ENCODE measurements around the gene AP2A1.
A peak's percentile ranks its signal among the peaks of the same experiment; 100 is the strongest.

The AP2A1 gene

DNA sequence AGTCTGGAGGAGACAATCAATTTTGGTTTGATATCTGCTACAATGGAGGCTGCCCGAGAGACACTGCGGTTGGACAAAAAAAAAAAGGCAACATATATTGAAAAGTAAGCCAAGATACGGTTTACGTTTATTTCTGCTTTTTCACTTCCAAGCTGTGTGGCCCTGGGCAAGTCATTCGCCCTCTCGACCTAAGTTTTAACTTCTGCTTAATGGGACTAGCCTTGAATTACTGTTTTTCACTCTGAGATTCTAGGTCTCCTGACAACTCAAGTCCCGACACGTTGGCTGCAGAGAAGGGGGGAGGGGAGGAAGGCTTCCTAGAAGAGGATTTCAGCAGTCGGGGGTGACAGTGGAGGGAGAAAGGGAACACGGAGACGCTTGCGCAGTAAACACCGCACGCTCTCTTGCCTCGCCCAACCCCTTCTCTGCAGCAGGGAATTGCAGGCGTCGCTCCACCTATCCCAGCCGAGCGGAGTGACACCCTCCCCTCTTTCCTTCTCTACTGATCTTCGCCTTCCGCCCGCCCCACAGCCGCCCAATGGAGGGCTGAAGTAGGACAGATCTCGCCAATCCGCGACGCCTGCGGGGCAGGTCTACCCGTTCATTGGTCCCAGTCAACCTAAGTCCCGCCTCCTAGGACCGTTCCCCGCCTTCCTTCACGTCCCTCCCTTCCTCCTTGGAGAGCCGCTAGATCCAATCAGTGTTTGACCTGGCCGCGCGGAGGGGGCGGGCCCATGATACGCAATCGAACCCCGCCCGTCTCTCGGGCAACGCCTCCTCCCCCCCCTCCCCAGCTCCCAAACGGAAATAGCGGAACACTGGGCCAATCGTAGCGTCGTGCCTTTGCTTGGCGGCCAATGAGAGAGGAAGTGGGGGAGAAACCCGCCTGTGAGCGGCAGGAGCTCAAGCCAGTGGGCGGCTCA, 533 bp upstream of the AP2A1 start:
- peak; percentile 97 to 100 (median 100) for DNase-seq

DNA sequence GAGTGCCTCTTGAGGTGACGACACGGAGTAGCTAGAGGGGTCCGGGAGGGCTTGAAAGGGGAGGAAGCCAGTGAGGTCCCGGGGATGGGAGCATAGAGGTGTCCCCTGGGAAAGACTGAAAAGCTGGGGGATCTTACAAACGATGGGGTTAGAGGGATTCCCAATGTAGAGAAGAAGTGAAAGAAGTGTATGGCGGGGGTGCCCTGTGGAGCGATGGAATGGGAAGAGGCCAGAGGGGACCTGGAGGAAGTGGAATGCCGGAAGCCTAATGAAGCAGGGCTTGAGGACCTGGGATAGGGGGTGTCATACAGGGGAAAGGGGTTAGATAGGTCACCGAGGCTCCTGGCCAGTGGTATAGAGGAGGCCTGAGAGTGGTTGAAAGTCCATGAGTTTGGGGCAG, 580 bp downstream of the AP2A1 start:
- DNase-seq, result no peak

DNA sequence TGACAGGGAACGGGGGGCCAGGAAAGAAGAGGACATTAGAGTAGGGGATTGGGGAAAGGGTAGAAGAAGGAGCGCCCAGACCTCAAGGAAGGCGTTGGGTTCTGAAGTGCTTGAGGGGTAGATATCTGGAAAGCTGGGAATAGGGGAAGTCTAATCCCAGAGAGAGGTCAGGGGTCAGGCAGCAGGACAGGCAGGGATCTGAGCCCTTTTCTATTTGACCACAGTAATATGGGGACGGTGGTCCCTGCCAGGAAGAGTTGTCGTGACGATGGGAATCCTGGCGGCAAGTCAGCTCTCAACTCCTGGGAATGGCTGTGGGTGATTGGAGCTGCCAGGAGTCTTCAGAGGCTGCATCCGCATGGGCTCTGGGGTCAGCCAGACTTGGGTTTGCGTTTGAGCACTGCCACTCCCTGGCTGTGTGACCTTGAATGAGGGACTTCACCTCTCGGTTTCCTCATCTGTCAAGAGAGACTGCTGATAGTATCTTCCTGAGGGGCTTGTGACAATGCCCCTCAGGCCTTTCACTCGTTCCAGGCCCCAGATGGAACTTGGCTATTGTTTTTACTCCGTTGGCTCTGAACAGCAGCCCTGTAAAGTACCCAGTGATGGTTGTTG, 1.3 kb downstream of the AP2A1 start:
- no peak for DNase-seq

DNA sequence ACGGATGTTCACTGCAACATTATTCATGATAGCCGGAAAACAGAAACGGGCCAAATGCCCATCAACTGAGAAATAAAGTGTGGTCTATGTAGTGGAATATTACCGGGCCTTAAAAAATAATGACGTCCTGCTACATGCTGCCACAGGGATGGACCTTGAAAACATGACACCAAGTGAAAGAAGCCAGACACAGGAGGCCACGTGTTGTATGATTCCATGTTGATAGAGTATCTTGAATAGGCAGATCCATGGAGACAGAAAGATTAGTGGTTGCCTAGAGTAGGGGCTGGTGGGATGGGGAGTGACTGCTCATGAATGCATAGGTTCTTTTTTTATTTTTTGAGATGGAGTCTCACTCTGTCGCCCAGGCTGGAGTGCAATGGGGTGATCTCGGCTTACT, 3.7 kb downstream of the AP2A1 start:
- no peak for DNase-seq

DNA sequence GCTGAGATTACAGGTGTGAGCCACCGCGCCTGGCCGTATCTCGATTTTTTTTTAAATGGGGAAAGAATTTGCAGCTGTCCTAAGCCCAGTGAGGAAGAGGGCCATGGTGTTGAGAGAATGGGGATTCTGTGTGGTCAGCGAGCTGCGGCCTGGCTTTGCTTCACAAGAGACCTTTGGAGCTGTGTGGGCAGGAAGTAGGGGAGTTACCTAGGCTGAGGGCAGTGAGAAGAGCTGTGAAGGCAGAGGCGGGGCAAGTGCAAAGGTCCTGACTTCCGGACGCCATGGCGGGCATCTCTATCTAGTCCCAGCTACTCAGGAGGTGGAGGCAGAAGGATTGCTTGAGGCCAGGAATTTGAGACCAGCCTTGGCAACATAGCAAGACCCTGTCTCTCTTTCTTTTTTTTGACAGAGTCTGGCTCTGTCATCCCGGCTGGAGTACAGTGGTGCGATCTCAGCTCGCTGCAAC, 4.9 kb downstream of the AP2A1 start:
- DNase-seq, result no peak

DNA sequence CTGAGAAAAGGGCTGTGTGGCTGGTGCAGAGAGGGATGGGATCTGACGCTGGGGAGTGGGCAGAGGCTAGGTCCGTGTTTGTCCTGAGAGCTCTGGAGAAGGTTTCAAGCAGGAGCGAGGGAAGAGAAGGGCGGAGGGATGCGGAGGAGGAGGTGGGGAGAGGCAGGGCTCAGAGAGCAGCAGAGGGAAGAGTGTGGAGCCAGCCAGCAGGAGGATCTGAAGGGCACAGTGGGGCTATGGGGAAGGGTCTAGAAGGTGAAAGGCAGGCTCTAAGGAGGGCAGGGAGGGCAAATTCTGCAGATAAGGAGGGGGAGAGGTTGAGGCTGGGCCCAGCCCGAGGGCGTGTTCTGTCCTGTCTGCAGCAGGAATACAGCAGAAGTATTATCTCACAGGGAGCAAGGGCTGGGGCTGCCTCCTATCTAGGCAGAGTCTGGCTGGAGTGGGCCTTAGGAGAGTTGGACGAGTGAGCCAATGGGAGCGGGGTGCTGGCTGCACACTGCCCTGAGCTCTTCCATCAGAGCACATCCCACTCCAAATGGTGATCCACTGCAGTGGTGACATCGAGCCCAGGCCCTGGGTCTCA, 6.1 kb downstream of the AP2A1 start:
- DNase-seq, result no peak

DNA sequence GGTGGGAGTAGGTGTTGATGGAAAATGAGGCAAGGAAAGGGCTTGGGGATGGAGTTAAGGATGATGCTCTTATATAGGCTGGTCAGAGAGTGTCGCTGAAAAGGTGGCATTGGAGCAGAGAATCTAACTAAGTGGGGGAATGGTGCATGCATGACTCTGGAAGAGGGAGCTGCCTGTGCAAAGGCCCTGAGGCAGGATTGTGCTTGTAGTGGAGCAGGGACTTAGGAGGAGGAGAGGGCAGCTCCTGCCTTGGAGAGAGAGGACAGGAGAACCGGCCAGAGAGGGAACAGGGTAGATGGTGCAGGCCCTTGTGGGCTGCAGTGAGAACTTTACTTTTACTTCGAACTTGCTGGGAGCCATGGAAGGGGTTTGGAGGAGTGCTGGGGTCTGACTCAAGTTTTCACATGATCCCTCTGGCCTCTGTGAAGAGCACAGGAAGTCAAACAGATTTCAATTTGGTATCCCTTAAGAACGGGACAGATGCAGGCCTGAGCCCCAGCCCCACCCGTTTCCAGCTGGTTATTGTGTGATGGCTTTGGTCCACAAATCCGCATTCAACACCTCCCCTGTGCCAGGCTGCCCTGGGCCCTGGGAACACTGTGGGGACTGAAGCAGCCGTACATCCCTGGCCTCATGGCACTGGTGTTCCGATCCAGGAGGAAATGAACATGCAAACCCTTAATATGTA, 7.0 kb downstream of the AP2A1 start:
- DNase-seq, result no peak

DNA sequence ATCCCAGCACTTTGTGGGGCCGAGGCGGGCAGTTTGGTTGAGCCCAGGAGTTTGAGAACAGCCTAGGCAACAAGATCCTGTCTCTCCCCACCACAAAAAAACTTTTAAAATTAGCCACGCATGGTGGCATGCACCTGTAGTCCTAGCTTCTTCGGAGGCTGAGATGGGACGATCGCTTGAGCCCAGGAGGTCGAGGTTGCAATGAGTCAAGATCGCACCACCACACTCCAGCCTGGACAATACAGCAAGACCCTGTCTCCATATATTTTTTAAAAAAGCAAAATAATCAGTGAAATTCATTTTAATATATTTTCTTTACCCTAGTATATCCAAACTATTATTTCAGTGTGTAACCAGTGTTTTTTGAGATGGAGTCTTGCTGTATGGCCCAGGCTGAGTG, 8.2 kb downstream of the AP2A1 start:
- no peak for DNase-seq

DNA sequence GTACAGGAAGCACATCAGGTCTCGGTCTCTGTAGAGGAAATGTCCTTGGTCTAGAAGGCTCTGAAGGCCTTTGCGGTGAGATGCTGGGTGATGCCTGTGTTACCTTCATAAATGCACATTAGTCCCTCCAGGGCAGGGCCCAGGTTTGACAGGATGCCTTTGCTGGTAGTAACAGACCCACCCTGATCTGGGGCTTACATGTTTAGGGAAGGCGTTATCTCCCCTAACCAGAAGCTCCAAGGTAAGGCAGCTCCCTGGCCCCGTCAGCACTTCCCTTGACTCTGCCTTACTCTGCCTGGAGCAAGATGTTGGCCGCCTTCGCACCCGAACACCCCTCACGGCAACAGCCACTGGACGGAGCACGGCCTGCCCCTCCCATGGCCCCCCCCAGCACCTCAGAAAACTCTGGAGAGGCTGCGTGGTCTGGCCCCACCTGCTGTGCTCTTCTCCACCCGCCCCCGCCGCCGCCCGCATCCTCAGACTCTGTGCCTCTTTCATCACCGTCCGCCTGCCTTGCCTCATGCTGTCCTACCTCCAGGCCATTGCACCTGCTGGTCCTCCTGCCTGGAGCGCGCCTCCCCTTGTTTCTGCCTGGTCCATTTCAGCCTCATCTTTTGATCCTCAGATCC, 9.1 kb downstream of the AP2A1 start:
- DNase-seq, result no peak

DNA sequence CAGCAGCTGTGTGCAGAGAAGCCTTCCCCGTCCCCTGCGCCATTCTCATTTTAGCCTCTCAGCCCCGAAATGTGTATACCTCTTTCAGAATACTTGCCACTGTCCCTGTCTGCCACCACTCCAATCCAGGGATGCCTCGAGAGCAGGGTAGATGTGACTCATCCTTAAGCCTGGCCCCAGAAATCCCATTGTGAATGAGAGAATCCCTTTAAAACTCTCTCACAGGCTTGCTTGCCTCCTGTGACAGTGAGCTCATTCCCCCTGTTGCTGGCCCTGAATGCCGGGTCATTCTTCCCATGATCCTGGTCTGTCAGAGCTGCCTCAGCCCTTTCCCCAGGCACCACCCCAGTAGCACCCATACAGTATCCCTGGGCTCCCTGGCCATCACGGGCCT, 9.6 kb downstream of the AP2A1 start:
- DNase-seq, result no peak

DNA sequence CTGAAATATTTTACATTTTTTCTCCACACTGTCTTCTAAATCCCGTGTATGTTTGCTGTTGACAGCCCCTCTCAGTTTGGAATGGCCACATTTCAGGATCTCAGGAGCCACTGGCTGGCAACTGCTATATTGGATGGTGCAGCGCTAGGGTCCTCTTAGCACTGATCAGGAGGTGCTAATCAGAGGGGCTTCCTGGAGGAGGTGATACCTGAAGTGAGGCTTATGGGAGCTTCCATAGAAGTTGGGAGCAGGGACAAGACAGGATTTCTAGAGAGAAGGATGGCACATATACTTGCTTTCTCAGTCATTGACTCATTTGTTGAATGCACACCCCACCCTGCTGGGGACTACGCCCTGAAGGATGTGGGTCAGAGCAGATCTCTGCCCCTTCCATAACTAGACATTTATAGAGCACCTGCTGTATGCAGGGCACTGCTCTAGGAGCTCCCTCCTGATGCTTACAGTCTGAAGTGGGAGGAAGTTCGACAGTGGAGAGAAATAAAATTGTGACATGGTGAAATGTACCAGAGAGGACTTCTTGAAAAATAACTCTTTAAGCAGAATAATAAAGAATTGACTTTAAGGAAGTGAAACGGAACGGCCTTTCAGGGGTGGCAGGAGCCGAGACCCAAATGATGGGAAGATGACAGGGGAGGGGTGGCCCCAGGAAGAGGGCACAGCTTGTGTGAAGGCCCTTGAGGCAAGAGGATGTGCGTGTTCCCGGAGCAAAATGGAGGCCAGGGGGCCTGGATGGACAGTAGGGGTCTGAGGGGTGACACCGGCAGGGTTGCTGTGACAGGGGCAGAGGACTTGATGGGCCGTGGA, 13.1 kb downstream of the AP2A1 start:
- no peak for DNase-seq

DNA sequence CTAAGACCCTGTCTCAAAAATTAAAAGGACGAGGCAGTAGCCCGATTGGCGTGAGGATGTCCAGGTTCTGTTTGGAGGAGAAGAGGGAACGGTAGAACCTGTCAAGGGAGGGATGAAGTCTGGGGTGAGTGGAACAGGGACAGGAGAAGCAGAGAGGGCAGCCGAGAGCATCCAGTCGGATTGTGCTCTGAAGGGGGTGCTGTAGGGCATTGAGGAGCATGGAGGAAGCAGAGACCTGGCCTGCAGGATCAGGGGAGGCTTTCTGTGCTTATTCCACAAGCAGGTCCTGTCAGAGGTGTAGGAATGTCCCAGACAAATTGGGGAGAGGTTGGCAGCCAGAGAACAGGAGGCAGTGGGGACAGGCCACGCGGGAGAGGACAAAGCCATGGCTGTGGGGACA, 14.1 kb downstream of the AP2A1 start:
- DNase-seq, result no peak

DNA sequence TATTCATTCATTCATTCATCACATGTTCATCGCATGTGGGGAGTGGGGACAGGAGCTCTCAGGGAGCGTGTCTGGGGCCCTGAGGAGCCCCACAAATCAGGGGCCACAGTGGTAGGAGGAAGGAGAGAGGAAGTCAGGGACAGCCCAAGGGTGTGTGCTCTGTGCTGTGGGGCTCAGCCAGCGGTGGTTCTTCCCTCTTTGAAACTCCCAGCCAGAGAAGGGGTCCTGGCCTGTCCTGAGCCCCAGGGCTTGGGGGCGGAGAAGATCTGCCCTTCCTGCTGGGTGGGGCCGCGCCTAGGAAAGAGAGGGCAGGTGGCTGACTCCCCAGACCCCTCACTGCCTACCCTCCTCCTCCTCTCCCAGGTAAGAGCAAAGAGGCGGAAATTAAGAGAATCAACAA, 14.6 kb downstream of the AP2A1 start:
- DNase-seq, result no peak

DNA sequence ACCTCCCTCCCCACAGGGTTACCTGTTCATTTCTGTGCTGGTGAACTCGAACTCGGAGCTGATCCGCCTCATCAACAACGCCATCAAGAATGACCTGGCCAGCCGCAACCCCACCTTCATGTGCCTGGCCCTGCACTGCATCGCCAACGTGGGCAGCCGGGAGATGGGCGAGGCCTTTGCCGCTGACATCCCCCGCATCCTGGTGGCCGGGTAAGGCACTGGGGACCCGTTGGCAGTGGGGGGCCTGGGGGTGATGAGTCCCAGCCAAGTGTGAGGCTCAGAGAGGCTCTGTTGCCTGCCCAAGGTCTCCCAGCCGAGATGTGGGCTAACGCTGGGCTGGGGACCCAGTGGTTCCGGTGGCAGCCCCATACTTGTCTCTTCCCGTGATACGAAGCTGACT, 15.7 kb downstream of the AP2A1 start:
- DNase-seq, result no peak

DNA sequence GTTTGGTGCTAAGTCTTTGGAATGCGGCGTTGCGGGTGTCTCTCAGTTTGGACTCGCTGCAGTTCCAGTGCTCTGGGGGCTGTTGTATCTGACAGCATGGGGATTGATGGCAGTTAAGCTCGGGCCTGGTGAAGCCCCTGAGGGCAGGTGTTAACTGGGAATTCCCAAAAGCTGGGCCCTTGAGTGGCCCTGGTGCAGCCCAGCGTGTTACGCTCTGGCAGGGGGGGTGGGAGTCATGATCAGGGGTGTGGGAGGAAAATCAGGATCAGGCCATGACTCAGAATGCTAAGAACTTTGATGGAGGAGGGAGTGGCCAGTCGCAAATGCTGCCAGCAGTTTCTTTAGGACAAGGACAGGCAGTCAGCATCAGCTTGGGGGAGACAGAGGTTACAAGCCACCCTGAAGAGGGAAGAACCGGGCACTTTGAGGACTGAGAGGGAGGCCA, 19.6 kb downstream of the AP2A1 start:
- DNase-seq, result no peak

DNA sequence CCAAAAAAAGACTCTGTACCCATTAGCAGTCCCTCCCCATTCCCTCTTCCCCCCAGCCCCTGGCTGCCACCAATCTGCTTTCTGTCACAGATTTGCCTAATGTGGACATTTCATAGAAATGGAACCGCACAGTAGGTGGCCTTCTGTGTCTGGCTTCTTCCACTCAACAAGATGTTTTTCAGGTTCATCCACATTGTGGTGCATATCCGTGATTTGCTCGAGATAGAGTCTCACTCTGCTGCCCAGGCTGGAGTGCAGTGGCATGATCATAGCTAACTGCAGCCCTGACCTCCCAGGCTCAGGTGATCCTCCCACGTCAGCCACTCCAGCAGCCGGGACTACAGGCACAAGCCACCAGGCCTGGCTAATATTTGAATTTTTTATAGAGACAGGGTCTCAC, 20.9 kb downstream of the AP2A1 start:
- no peak for DNase-seq

DNA sequence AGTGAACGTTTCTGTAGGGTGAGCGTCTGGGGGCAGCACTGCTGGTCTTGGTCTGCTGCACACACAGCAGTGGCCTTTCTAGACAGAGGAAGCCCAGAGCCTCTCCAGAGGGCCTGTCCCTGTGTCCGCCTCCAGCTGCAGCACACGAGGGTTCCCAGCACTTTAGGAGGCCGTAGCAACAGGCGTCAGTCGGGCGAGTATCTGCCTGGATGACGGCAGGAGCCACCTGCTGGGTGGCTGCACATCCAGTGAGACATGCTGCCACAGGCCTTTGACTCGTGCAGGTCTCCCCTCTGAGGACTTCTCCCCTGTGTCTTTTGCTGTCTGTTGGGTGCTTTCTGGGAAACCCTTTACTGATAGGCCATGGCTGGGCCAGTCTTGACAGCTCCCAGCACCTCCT, 22.1 kb downstream of the AP2A1 start:
- DNase-seq, result no peak

DNA sequence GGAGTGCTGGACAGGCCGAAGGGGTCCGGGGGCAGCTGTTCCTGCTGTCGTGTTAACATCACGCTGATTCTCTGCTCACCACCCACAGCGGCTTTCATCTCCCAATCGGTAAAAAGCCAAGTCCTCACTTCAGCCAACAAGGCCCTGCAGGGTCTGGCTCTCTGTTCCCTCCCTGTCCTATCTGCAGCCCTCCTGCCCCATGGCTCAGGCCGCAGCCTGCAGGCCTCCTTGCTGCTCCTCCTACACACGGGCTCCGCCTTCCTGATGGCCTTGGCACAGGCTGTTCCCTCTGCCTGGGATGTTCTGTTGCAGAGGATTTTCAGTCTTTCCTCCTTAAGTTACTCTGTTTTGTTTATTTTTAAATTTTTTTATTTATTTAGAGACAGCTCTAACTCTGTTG, 24.1 kb downstream of the AP2A1 start:
- DNase-seq, result no peak

DNA sequence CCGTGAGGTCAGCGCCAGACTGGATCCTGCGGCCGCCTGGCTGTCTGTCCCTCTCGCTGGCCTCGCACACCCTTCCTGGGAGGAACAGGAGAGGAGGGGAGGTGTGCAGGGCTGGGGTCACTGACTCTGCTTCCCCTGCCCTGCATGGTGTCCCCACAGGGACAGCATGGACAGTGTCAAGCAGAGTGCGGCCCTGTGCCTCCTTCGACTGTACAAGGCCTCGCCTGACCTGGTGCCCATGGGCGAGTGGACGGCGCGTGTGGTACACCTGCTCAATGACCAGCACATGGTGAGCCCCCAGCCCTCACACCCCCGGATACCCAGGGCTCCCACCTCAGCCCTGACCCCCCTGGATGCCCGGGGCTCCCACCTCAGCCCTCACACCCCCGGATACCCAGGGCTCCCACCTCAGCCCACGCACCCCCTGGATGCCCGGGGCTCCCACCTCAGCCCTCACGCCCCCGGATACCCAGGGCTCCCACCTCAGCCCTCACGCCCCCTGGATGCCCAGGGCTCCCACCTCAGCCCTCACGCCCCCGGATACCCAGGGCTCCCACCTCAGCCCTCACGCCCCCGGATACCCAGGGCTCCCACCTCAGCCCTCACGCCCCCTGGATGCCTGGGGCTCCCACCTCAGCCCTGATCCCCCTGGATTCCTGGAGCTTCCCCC, 25.1 kb downstream of the AP2A1 start:
- no peak for DNase-seq

DNA sequence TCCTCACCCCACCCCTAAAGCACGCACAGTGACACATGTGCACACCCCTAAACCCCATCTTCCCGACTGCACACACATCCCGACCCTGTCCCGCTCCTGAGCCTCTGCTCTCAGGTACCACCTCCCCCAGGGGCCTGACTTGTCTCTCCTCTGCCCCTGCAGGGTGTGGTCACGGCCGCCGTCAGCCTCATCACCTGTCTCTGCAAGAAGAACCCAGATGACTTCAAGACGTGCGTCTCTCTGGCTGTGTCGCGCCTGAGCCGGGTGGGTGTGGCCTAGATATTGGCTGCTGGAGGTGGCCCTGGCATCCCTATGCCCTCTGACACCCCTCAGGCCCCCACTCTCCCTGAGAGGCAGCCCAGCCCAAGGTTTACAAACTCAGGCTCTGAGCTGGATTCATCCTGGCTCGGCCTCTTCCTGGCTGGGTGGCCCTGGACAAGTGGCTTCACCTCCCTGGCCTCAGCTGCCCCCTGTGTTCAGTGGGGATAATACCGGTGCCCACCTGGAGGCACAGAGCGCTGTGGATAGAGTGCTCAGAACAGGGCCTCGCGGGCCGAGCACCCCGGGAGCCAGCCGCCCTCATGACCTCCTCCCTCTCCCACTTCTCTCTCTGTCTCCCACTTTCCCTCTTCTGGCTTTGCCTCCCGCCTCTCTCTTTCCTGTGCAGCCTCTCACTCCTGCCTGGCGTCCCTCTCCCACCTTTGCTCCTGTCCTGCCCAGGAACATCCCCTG, 26.2 kb downstream of the AP2A1 start:
- DNase-seq, result no peak

DNA sequence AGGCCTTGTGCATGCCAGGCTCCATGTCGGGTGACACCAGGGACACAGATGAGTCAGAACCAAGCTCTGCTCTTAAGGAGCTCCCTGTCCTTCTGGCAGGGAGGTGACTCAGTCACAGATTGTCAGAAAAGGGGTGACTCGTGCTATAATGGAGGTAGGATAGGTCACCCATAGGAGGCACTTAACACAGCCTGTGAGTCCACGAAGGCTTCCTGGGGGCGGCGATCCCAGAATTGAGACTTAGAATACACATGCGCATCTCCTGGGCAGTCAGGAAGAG, 26.7 kb downstream of the AP2A1 start:
- no peak for DNase-seq
